HS-27A (cell line): Measurements from ENCODE around the gene AMMECR1L.
"Not testable (repeated sequence)": the region's sequence is repeated elsewhere in the genome, so short reads cannot be mapped to it uniquely, and the experiment has no call there.

ENCODE experiments used
- DNase-seq: peaks from one replicate; pipeline ENCODE4 v3.0.0-alpha.2; 2012; ENCODE audit warnings: low read depth, missing footprints

The AMMECR1L gene

GRCh38 chr2:127887082-127887775 lies 1.5 kb upstream of the AMMECR1L start:
- no peak for DNase-seq

GRCh38 chr2:127886593-127886935 lies 808 bp upstream of the AMMECR1L start:
- not testable (repeated sequence) for DNase-seq

- not testable (repeated sequence) for DNase-seq
These were observed 655 bp downstream of the AMMECR1L start for GRCh38 chr2:127884861-127885740.

- DNase-seq = no peak
These were observed 1.3 kb downstream of the AMMECR1L start for GRCh38 chr2:127884436-127884835.

GRCh38 chr2:127879899-127880298 lies 5.9 kb downstream of the AMMECR1L start:
- DNase-seq = no peak

- no peak for DNase-seq
These were observed 8.1 kb downstream of the AMMECR1L start for GRCh38 chr2:127877626-127878025.

GRCh38 chr2:127877136-127877535 lies 8.6 kb downstream of the AMMECR1L start:
- DNase-seq = no peak

- no peak for DNase-seq
These were observed 11.1 kb downstream of the AMMECR1L start for GRCh38 chr2:127874378-127875269.

GRCh38 chr2:127873707-127874303 lies 12.0 kb downstream of the AMMECR1L start:
- DNase-seq = no peak

GRCh38 chr2:127872354-127872753 lies 13.4 kb downstream of the AMMECR1L start:
- DNase-seq = no peak

GRCh38 chr2:127865926-127866325 lies 19.8 kb downstream of the AMMECR1L start:
- DNase-seq = no peak

- DNase-seq = no peak
These were observed 20.9 kb downstream of the AMMECR1L start for GRCh38 chr2:127864877-127865276.

GRCh38 chr2:127862228-127862627 lies 23.5 kb downstream of the AMMECR1L start:
- DNase-seq = no peak

GRCh38 chr2:127860130-127860529 lies 25.6 kb downstream of the AMMECR1L start:
- no peak for DNase-seq

GRCh38 chr2:127859712-127860085 lies 26.1 kb downstream of the AMMECR1L start:
- no peak for DNase-seq

- peak; percentile 19 for DNase-seq
These were observed 28.4 kb downstream of the AMMECR1L start for GRCh38 chr2:127857265-127857808.

GRCh38 chr2:127853671-127854070 lies 32.1 kb downstream of the AMMECR1L start:
- DNase-seq = no peak

- no peak for DNase-seq
These were observed 33.4 kb downstream of the AMMECR1L start for GRCh38 chr2:127852388-127852787.

- DNase-seq = no peak
These were observed 37.8 kb downstream of the AMMECR1L start for GRCh38 chr2:127847931-127848330.

GRCh38 chr2:127844973-127845372 lies 40.8 kb downstream of the AMMECR1L start:
- no peak for DNase-seq

- DNase-seq = no peak
These were observed 42.1 kb downstream of the AMMECR1L start for GRCh38 chr2:127843677-127844076.
